KOPT-K1 (cell line): ENCODE measurements around the gene EFNA1.

ENCODE experiments used
- H3K27ac ChIP-seq: fragments of 200-600 bp; sonication (generic); 2 replicates; pipeline ENCODE4 v1.5.1; 2016; ENCODE audit warnings: antibody characterized with exemption, mild to moderate bottlenecking, low read depth, low read length; ENCODE audit not compliant: poor library complexity, severe bottlenecking
- H3K36me3 ChIP-seq: fragments of 200-600 bp; sonication (generic); 2 replicates; pipeline ENCODE4 v1.5.1; 2017; ENCODE audit warnings: antibody characterized with exemption, mild to moderate bottlenecking, low read length, moderate library complexity; ENCODE audit not compliant: insufficient read depth
- H3K9me3 ChIP-seq: fragments of 200-600 bp; sonication (generic); 2 replicates; pipeline ENCODE4 v1.5.1; 2017; ENCODE audit warnings: antibody characterized with exemption, low read length, mild to moderate bottlenecking; ENCODE audit not compliant: insufficient read depth, poor library complexity, severe bottlenecking

Gene EFNA1

GRCh38 chr1:155127967-155128754, 485 bp downstream of the EFNA1 start:
- Histone ChIP-seq H3K27ac (no peak overlapping the region), H3K36me3 (no peaks in the 10 kb centered on the region), H3K9me3 (no peaks in the 10 kb centered on the region)

DNA sequence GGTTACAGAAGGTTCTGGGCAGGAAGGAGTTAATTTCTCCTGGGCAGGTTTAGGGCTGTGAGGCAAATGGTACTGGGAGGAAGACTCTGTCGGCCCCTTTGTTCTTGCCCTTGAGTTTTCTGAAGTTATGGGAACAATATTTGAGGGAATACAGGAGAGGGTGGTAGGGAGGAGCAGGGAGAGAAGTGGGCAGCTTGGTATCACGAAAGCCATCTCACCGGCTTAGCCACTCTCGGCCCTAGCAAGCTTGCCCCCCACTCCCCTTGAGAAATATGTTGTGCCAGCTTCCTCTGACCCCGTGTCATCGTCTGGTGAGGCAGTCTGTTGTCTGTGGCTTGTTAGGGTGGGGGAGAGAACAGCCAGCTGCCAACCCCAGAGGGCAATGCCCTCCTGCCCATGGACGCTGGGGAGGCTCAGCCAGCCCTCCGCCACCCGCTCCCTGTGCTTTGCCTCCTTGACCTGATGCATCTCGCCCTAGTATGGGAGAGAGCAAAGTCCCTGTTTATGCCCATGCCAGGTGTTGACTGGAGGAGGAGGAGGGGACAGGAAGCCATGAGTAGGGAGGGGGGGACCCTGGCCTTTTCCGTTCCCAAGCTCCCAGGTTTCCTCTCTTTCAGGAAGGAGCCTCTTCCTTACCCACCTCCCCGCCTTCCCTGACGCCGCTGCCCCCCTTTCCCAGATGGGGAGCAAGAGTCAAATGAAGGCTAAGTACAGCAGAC, 1.2 kb downstream of the EFNA1 start:
- no peaks in the 10 kb centered on the region for H3K9me3 ChIP-seq
- H3K27ac ChIP-seq = no peak overlapping the region
- H3K36me3 ChIP-seq = no peaks in the 10 kb centered on the region

DNA sequence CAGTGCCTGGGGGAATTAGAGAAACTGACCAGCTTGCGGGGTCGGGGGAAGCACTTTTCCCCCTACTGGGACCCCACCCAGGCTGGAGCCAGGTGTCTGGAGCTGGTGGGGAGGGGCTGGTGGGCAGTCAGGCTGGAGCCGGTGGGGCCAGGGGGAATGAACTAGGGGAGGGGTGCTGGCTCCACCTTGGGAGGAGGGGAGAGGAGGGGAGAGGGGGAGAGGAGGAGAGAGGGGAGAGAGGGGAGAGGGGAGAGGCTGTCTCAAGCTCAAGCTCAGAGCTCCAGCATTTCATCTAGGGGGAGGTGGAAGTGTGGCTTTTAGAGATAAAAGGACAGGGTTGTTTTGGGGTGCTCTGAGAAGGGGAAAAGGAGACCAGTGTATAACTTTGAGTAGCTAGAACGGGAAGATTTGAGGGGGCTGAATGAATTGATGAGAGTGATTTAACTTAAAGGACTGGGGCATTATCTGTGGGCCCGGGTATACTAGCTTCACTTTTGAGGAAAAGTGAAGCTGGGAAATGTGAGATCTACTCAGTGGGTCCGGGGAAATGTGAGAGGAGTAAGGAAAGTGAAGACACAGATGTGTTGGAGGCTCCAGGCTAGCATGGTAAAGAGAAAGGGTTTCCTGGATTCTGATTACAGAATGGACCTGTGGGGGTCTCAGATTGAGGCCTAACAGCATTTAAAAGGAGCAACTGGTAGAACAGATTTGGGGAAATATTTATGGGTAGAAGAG, 2.8 kb downstream of the EFNA1 start:
- Histone ChIP-seq H3K36me3 (no peaks in the 10 kb centered on the region), H3K27ac (no peak overlapping the region), H3K9me3 (no peaks in the 10 kb centered on the region)

DNA sequence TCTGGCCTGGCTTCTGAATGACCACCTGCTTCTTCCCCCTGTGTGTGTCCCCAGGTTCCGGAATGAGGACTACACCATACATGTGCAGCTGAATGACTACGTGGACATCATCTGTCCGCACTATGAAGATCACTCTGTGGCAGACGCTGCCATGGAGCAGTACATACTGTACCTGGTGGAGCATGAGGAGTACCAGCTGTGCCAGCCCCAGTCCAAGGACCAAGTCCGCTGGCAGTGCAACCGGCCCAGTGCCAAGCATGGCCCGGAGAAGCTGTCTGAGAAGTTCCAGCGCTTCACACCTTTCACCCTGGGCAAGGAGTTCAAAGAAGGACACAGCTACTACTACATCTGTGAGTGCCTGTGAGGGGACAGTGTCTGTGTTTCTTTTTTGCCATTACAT, 3.6 kb downstream of the EFNA1 start:
- Histone ChIP-seq H3K9me3 (no peaks in the 10 kb centered on the region), H3K27ac (no peak overlapping the region)

DNA sequence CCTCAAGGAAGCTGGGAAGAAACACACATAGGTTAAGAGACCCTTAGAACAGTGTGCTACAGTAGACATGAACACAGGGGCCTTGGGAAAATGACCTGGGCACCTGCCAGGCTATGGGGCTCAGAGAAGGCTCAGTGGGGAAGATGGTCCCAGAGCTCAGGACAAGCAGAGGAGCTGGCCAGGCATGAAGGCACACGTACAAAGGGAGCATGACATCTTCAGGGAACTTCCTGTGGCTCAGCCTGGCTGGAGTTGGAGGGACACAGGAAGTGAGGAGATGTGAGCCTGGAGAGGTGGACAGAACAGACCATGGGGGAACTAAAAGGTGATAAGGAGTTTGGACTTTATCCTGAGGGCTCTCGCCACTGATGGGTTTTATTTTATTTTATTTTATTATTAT, 4.2 kb downstream of the EFNA1 start:
- no peaks in the 10 kb centered on the region for H3K36me3 ChIP-seq
- H3K27ac ChIP-seq = no peak overlapping the region
- H3K9me3 ChIP-seq = no peaks in the 10 kb centered on the region

More for the DNA sequence above, 3.6 kb downstream of the EFNA1 start:
- H3K36me3 ChIP-seq = no peaks in the 10 kb centered on the region

- H3K27ac ChIP-seq = no peak overlapping the region
- H3K36me3 ChIP-seq = no peaks in the 10 kb centered on the region
- H3K9me3 ChIP-seq = no peaks in the 10 kb centered on the region
Measured at GRCh38 chr1:155133799-155134281, 6.2 kb downstream of the EFNA1 start.

DNA sequence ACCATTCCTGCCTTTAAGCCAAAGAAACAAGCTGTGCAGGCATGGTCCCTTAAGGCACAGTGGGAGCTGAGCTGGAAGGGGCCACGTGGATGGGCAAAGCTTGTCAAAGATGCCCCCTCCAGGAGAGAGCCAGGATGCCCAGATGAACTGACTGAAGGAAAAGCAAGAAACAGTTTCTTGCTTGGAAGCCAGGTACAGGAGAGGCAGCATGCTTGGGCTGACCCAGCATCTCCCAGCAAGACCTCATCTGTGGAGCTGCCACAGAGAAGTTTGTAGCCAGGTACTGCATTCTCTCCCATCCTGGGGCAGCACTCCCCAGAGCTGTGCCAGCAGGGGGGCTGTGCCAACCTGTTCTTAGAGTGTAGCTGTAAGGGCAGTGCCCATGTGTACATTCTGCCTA, 6.6 kb downstream of the EFNA1 start:
- Histone ChIP-seq H3K27ac (no peak overlapping the region), H3K9me3 (no peaks in the 10 kb centered on the region), H3K36me3 (no peaks in the 10 kb centered on the region)

DNA sequence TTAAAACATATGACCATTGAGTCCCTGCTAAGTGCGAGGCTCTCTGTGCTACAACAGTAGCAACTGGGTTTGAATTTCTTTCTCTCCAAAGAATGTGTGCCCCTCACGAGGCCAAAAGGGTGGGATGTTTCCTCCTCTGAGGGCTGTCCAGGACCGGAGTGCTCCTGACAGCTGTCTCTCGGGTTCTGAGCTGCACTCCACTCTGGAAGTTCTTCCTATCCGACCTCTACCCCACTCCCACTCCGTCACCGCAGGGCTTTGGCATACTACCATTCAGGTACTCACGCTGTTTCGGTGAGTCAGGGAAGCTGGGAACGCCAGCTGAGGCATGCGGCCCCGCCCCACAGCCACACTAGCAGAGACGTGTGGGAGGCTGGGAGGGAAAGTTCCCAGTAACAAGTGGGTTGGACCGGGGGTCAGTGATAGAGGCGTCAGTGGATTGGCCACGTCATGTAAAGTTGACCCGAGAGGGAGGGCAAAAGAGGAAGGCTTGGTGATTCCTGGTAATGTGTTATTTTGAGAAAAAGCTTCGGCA, 7.3 kb downstream of the EFNA1 start:
- no peaks in the 10 kb centered on the region for H3K9me3 ChIP-seq
- no peaks in the 10 kb centered on the region for H3K36me3 ChIP-seq
- peak overlapping the region; percentile 93 for H3K27ac ChIP-seq

DNA sequence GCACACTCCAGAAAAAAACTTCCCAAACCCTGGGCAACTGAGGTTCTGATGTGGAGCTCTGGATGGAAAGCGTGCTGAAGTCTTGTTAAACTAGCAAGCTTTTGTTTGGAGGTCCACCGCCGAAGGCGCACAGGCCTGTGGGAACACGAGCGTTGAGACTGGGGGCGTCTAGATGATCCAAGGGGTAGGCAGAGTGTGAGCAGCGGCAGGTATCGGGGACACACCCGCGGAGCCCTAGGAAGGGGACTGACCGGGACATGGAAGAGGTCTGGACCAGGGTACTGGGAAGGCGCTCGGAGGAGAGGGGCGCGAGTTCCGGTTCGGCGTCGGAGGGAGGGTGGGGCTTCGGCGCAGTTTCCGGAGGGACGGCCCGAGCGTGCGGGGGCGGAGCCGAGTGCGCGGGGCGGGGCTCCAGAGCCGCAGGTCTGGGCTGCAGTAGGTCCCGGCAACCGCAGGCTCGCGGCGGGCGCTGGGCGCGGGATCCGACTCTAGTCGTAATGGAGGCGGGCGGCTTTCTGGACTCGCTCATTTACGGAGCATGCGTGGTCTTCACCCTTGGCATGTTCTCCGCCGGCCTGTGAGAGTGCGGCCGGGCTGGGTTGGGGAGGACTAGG, 7.8 kb downstream of the EFNA1 start, which contains the start of gene SLC50A1:
TSS of gene SLC50A1 (plus strand) at position 438 of the 614 bp plus-strand sequence. CDS start at position 498, 60 bp downstream.
- H3K36me3 ChIP-seq = no peaks in the 10 kb centered on the region
- no peaks in the 10 kb centered on the region for H3K9me3 ChIP-seq
- H3K27ac ChIP-seq = peak within 1 kb of the TSS; percentile 93

DNA sequence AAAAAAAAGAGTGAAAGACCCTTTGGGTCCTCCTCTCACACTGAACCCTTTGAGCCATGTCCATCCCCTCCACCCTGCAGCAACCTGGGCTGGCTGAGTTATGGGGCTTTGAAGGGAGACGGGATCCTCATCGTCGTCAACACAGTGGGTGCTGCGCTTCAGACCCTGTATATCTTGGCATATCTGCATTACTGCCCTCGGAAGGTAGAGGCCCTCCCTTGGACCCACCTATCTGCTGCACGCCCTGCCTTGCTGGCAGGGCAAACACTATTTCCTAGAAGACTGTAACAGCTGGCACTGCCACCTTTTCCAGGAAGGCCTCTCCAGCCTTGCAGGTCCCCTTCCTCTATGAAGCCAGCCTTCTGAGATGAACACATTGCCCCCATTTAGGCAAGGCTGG, 9.1 kb downstream of the EFNA1 start:
- Histone ChIP-seq H3K36me3 (no peaks in the 10 kb centered on the region), H3K9me3 (no peaks in the 10 kb centered on the region), H3K27ac (peak overlapping the region; percentile 93)

- Histone ChIP-seq H3K36me3 (no peaks in the 10 kb centered on the region), H3K9me3 (no peaks in the 10 kb centered on the region), H3K27ac (peak overlapping the region; percentile 93)
Measured at GRCh38 chr1:155137154-155137949, 9.7 kb downstream of the EFNA1 start.

DNA sequence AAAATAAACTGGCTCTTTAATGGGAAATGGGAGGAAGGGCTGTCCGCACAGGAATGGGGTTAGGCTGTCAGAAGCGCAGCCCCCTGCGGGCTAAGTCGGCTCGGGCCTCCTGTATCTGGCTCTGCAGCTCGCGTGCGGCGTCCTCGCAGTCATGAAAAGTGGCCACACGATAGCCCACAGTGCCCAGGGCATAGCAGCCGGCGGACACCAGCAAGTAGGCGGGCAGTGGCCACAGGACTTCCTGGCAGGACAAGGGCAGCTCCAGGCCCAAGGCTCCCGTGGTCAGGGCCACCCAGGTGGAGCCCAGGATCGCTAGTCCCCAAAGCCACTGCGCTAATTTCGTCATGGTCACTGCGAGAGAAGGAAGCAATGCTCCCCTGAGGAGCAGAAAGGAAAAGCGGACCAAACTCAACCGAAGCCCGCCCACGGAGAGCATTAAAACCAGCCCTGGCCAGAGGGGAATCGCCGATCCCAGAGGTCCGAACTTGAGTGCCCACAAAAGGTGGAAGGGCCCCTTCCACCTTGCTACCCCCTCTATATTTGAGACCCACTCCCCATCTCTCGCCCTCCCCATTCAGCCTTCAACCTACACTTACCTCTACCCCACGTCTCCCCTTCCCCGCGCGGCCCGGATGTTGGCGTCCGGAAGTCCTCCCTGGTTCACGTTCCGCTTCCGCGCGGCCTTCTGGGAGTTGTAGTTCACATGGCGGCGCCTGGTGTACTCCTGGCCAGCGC, 12.4 kb downstream of the EFNA1 start, which contains the start of gene DPM3:
TSS of gene DPM3 (minus strand) at position 637 of the 735 bp plus-strand sequence. CDS start at position 346, 291 bp downstream.
- H3K36me3 ChIP-seq = no peaks in the 10 kb centered on the region
- peak within 1 kb of the TSS; percentile 78 for H3K27ac ChIP-seq
- H3K9me3 ChIP-seq = no peaks in the 10 kb centered on the region

- Histone ChIP-seq H3K36me3 (no peaks in the 10 kb centered on the region), H3K27ac (peak overlapping the region; percentile 78), H3K9me3 (no peaks in the 10 kb centered on the region)
Measured at GRCh38 chr1:155140630-155140953, 12.9 kb downstream of the EFNA1 start.
